Gastrocnemius medialis (tissue), 4 donors: ENCODE measurements around the gene FAM131C. TPM values are rescaled to one million over a fixed set of nuclear protein-coding genes. Genes with fewer than 3 reads are reported as not detected.

ENCODE experiments used
- ATAC-seq, 2 donors: fragments of 150-250 bp; one replicate each; pipeline ENCODE4 v1.9.1; 2016
- DNase-seq, 2 donors: peaks; one replicate each; pipeline ENCODE4 v3.0.0-alpha.2; 2019
- H3K27ac ChIP-seq, 4 donors: fragments of 200-600 bp; sonication (generic); 1 replicate in 1 of 4; 2 replicates in 3 of 4; pipeline ENCODE4 v1.5.1; 2016 to 2018; ENCODE audit warnings: mild to moderate bottlenecking in 2 of 4, moderate library complexity in 1 of 4
- H3K27me3 ChIP-seq, 3 donors: fragments of 200-600 bp; sonication (generic) in 2 of 3; 1 replicate in 1 of 3; 2 replicates in 2 of 3; pipeline versions ENCODE4 v1.5.1 to v1.6.0; 2016 to 2019; ENCODE audit warnings: mild to moderate bottlenecking in 1 of 3, moderate library complexity in 1 of 3
- H3K36me3 ChIP-seq, 2 donors: fragments of 200-600 bp; sonication (generic) in 1 of 2; one replicate each; pipeline ENCODE4 v1.5.1; 2017 to 2018
- H3K4me1 ChIP-seq, 2 donors: fragments of 200-600 bp; sonication (generic) in 1 of 2; one replicate each; pipeline ENCODE4 v1.5.1; 2016 to 2017; ENCODE audit warnings: mild to moderate bottlenecking in 2 of 2
- H3K4me3 ChIP-seq, 4 donors: fragments of 200-600 bp; sonication (generic) in 3 of 4; 1 replicate in 1 of 4; 2 replicates in 3 of 4; pipeline ENCODE4 v1.5.1; 2016 to 2019; ENCODE audit warnings: mild to moderate bottlenecking in 2 of 4
- H3K9me3 ChIP-seq, 3 donors: fragments of 200-600 bp; sonication (generic) in 2 of 3; 1 replicate in 1 of 3; 2 replicates in 2 of 3; pipeline ENCODE4 v1.5.1; 2016 to 2019
- POLR2A ChIP-seq, 2 donors: fragments of 450-650 bp; IDR thresholded peaks; one replicate each; pipeline ENCODE4 v1.6.1; 2017; ENCODE audit warnings: antibody characterized with exemption in 2 of 2, mild to moderate bottlenecking in 2 of 2, moderate library complexity in 2 of 2
- in situ Hi-C, 4 donors: fragments of 200-750 bp; cut with MboI; loops; one replicate each; pipeline versions ENCODE4 v1.15.0 to v1.8.0; 2017; ENCODE audit warnings: low sequenced_read_pairs in 4 of 4
- intact Hi-C: fragments of 100-400 bp; cut with DNase I; formaldehyde crosslinking; loops from one replicate; pipeline ENCODE4 v1.15.1; 2023; ENCODE audit warnings: low total_unique reads
- total RNA-seq, 4 donors: library from RNA; depleted of rRNA; stranded (reverse); fragments of >200 nt; gene quantifications; one replicate each; pipeline versions ENCODE4 v1.1.0 to v1.2.3, GENCODE V29; 2016
- TF ChIP-seq, protein P1 (sequence below), 5 experiments: fragments of 450-650 bp in 3 of 5; fragments of 200-600 bp in 2 of 5; sonication (generic) in 2 of 5; IDR thresholded peaks in 4 of 5; conservative IDR thresholded peaks in 1 of 5; 1 replicate in 4 of 5; 2 replicates in 1 of 5; pipeline ENCODE4 v1.5.1; 2016 to 2019; ENCODE audit warnings: antibody characterized with exemption in 5 of 5, mild to moderate bottlenecking in 3 of 5, moderate library complexity in 3 of 5

FAM131C gene
- total RNA-seq, 4 donors from 2014 or later: not detected

DNA sequence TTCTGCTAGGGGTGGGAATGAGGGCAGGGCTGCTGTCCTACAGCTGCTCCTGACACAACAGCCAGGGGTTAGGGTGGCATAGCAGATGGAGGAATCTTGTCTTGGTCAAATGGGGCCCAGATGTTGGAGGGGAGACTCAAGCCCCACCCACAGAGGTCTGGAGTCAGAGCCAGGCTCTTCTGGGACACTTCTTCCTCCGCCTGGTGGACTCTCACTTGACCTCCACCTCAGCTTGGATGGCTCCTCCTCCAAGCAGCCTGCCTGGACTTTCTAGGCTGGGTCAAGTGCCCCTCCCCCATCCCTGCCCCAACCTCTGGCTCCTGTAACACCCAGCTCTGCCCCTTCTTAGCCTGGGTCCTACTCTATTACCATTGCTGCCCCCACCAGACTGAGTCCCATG, 47.0 kb upstream of the FAM131C start:
- in situ Hi-C loops: no loop called here
- DNase-seq: no peak

DNA sequence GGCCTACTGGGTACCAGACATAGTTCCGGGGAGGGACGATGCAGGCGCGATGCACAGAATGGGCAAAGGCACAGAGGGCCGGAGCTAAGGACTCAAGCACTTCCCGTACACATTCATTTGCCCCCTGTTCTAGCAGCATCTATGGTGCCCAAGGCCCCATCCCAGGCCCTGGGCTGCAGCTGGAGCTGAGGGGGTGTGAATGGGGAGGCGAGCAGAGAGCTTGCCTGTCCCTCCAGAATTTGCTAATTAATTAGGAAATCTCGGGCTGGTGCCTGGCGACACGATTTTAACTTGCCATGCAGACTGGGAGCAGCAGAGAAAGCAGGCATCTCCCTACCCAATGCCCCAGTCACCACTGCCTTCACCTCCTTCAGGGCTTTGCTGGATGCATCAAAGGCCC, 46.5 kb upstream of the FAM131C start:
- Histone ChIP-seq H3K36me3 (no peaks in the 10 kb centered on the region), H3K9me3 (no peaks in the 10 kb centered on the region), H3K27me3 (no peaks in the 10 kb centered on the region), H3K4me3 (no peak overlapping the region), H3K27ac (no peak overlapping the region), H3K4me1 (no peaks in the 10 kb centered on the region)
- DNase-seq: no peak
- TF ChIP-seq, protein P1, sequence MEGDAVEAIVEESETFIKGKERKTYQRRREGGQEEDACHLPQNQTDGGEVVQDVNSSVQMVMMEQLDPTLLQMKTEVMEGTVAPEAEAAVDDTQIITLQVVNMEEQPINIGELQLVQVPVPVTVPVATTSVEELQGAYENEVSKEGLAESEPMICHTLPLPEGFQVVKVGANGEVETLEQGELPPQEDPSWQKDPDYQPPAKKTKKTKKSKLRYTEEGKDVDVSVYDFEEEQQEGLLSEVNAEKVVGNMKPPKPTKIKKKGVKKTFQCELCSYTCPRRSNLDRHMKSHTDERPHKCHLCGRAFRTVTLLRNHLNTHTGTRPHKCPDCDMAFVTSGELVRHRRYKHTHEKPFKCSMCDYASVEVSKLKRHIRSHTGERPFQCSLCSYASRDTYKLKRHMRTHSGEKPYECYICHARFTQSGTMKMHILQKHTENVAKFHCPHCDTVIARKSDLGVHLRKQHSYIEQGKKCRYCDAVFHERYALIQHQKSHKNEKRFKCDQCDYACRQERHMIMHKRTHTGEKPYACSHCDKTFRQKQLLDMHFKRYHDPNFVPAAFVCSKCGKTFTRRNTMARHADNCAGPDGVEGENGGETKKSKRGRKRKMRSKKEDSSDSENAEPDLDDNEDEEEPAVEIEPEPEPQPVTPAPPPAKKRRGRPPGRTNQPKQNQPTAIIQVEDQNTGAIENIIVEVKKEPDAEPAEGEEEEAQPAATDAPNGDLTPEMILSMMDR (IDR thresholded peaks at IDR 0.05 in 4 of 5, conservative IDR thresholded peaks at IDR 0.05 in 1 of 5): no peak
- TF ChIP-seq POLR2A (IDR thresholded peaks at IDR 0.05): no peak
- intact Hi-C loops: no loop called here
- in situ Hi-C loops: no loop called here
- ATAC-seq: no peak

More for the DNA sequence above, 47.0 kb upstream of the FAM131C start:
- Histone ChIP-seq H3K27ac (no peak overlapping the region), H3K27me3 (no peaks in the 10 kb centered on the region), H3K4me3 (no peak overlapping the region), H3K4me1 (no peaks in the 10 kb centered on the region), H3K36me3 (no peaks in the 10 kb centered on the region), H3K9me3 (no peaks in the 10 kb centered on the region)
- intact Hi-C loops: no loop called here
- ATAC-seq: no peak
- no peak for TF ChIP-seq POLR2A (IDR thresholded peaks at IDR 0.05)
- TF ChIP-seq, protein P1 (IDR thresholded peaks at IDR 0.05 in 4 of 5, conservative IDR thresholded peaks at IDR 0.05 in 1 of 5): no peak

DNA sequence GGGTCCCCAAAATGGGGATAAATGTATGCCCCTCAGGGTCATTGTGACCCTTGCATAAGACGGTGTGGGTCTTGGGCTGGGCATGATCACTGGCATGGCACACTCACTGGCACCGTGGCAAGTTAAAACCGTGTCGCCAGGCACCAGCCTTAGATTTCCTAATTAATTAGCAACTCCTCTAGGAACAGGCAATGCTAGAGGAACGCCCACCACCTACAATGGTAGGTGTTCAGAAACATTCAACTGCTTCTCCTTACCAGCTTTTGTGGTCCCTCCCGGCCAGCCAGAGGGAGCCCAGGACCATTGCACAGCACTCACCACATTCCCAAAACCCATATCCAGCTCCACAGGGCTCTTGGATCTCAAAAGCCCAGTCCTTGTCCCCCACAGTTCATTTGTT, 46.1 kb upstream of the FAM131C start:
- intact Hi-C loops: no loop called here
- H3K27me3 ChIP-seq: no peaks in the 10 kb centered on the region
- no peaks in the 10 kb centered on the region for H3K9me3 ChIP-seq
- in situ Hi-C loops: no loop called here
- H3K4me3 ChIP-seq: no peak overlapping the region
- ATAC-seq (no peak), DNase-seq (no peak)
- no peaks in the 10 kb centered on the region for H3K4me1 ChIP-seq
- no peaks in the 10 kb centered on the region for H3K36me3 ChIP-seq
- no peak for TF ChIP-seq POLR2A (IDR thresholded peaks at IDR 0.05)
- TF ChIP-seq, protein P1 (IDR thresholded peaks at IDR 0.05 in 4 of 5, conservative IDR thresholded peaks at IDR 0.05 in 1 of 5): no peak
- H3K27ac ChIP-seq: no peak overlapping the region

DNA sequence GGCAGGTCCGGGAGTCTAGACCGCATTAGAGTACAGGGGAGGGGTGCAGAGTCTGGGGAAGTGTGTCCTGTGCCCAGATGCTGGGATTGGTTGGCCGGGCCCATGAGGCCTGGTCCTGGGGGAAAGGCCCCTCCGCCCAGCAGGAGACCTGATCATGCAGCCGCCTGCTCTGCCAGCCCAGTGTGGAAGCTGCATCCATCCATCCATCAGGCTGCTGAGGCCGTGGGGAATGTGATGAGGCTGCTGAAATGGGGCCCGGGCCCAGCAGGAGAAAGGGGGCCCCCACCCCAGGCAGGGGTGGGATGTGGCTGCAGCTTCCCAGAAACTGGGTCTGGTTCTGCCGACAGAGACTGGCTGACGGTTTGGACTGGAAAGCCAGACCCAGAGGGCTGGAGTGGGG, 45.3 kb upstream of the FAM131C start:
- no peaks in the 10 kb centered on the region for H3K36me3 ChIP-seq
- no peaks in the 10 kb centered on the region for H3K9me3 ChIP-seq
- in situ Hi-C loops: no loop called here
- H3K27ac ChIP-seq: no peak overlapping the region
- H3K4me3 ChIP-seq: no peak overlapping the region
- ATAC-seq (no peak), DNase-seq (no peak)
- H3K4me1 ChIP-seq: no peaks in the 10 kb centered on the region
- TF ChIP-seq, protein P1 (IDR thresholded peaks at IDR 0.05 in 4 of 5, conservative IDR thresholded peaks at IDR 0.05 in 1 of 5): no peak
- TF ChIP-seq POLR2A (IDR thresholded peaks at IDR 0.05): no peak
- intact Hi-C loops: no loop called here
- no peaks in the 10 kb centered on the region for H3K27me3 ChIP-seq

DNA sequence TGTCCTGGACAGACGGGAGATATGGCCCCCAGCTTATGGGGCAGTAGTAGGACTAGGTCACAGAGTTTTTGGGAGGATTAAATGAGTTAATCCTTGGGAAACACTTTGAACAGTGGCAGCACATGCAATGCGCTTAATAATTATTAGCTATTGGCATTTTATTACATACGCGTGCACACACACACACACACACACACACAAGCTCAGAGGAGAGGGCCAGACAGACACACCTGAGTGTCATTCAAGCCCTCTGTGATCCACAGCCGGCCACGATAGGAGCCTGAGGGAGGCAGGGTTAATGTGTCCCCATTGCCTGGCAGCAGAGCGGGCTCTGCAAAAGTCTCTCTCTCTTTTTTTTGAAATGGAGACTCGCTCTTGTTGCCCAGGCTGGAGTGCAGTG, 44.5 kb upstream of the FAM131C start:
- in situ Hi-C loops: no loop called here
- no peaks in the 10 kb centered on the region for H3K4me1 ChIP-seq

More for the DNA sequence above, 44.5 kb upstream of the FAM131C start:
- TF ChIP-seq POLR2A (IDR thresholded peaks at IDR 0.05): no peak
- TF ChIP-seq, protein P1 (IDR thresholded peaks at IDR 0.05 in 4 of 5, conservative IDR thresholded peaks at IDR 0.05 in 1 of 5): no peak
- ATAC-seq (no peak), DNase-seq (no peak)
- H3K9me3 ChIP-seq: no peaks in the 10 kb centered on the region
- intact Hi-C loops: no loop called here
- H3K36me3 ChIP-seq: no peaks in the 10 kb centered on the region
- no peak overlapping the region for H3K4me3 ChIP-seq
- no peak overlapping the region for H3K27ac ChIP-seq
- H3K27me3 ChIP-seq: no peaks in the 10 kb centered on the region
